HepG2 (cell line): ENCODE measurements around the gene TAGLN. TPM values are rescaled to one million over a fixed set of nuclear protein-coding genes. Genes with fewer than 3 reads are reported as not detected.
A peak's percentile ranks its signal among the peaks of the same experiment; 100 is the strongest.

Experiments used
- ARID3A ChIP-seq: IDR thresholded peaks from 2 replicates; pipeline ENCODE4 v1.6.1; 2012; ENCODE audit warnings: low read depth, low read length, improper control_type of control experiment
- ARNT ChIP-seq: fragments of 450-650 bp; IDR thresholded peaks from 2 replicates; pipeline ENCODE4 v1.6.1; 2017
- DMAP1 ChIP-seq: IDR thresholded peaks from 2 replicates; pipeline ENCODE4 v1.6.1; 2016
- DPF2 ChIP-seq: sonication (generic); formaldehyde crosslinking; IDR thresholded peaks from 2 replicates; pipeline ENCODE4 v1.4.0; 2020; ENCODE audit warnings: mild to moderate bottlenecking, low read depth, missing genetic modification reagents, borderline replicate concordance
- FIP1L1 ChIP-seq: fragments of 200-400 bp; formaldehyde crosslinking; IDR thresholded peaks from 2 replicates; pipeline ENCODE4 v1.6.1; 2018; ENCODE audit warnings: low read depth, mild to moderate bottlenecking, low read length, moderate library complexity, borderline replicate concordance; ENCODE audit not compliant: insufficient read depth
- FOXO4 ChIP-seq: sonication (generic); formaldehyde crosslinking; conservative IDR thresholded peaks from 2 replicates; pipeline ENCODE4 v1.8.1; 2023; ENCODE audit warnings: missing genetic modification reagents
- HNF1B ChIP-seq: sonication (generic); formaldehyde crosslinking; IDR thresholded peaks from 2 replicates; pipeline ENCODE4 v1.5.1; 2020; ENCODE audit warnings: mild to moderate bottlenecking, moderate library complexity, missing genetic modification reagents
- HNRNPL ChIP-seq: fragments of 200-400 bp; formaldehyde crosslinking; IDR thresholded peaks from 2 replicates; pipeline ENCODE4 v1.6.1; 2017; ENCODE audit warnings: mild to moderate bottlenecking, low read depth, low read length
- KLF13 ChIP-seq: sonication (generic); formaldehyde crosslinking; IDR thresholded peaks from 2 replicates; pipeline ENCODE4 v1.4.0; 2020; ENCODE audit warnings: mild to moderate bottlenecking, missing genetic modification reagents
- MLLT10 ChIP-seq: sonication (generic); formaldehyde crosslinking; IDR thresholded peaks from 2 replicates; pipeline ENCODE4 v1.4.0; 2020; ENCODE audit warnings: missing genetic modification reagents
- MTA3 ChIP-seq: sonication (generic); formaldehyde crosslinking; IDR thresholded peaks from 2 replicates; pipeline ENCODE4 v1.4.0; 2020; ENCODE audit warnings: missing genetic modification reagents
- MYC ChIP-seq: sonication (generic); formaldehyde crosslinking; IDR thresholded peaks from 2 replicates; pipeline ENCODE4 v1.9.0; 2021; ENCODE audit warnings: missing genetic modification reagents, borderline replicate concordance
- PHF5A ChIP-seq: IDR thresholded peaks from one replicate; pipeline ENCODE4 v1.6.1; 2018; ENCODE audit warnings: low read depth, missing genetic modification reagents; ENCODE audit not compliant: unreplicated experiment
- SIX1 ChIP-seq: sonication (generic); formaldehyde crosslinking; IDR thresholded peaks from 2 replicates; pipeline ENCODE4 v1.4.0; 2020; ENCODE audit warnings: missing genetic modification reagents, borderline replicate concordance
- SPEN ChIP-seq: sonication (generic); formaldehyde crosslinking; IDR thresholded peaks from 2 replicates; pipeline ENCODE4 v1.5.1; 2020; ENCODE audit warnings: low read depth, mild to moderate bottlenecking, missing genetic modification reagents
- ZBTB25 ChIP-seq: IDR thresholded peaks from 2 replicates; pipeline ENCODE4 v1.6.1; 2018; ENCODE audit warnings: missing genetic modification reagents
- ZBTB33 ChIP-seq: sonication (generic); formaldehyde crosslinking; IDR thresholded peaks from 2 replicates; pipeline ENCODE4 v1.4.0; 2020; ENCODE audit warnings: missing genetic modification reagents
- ZFP62 ChIP-seq: sonication (generic); formaldehyde crosslinking; IDR thresholded peaks from 2 replicates; pipeline ENCODE4 v1.4.0; 2020; ENCODE audit warnings: missing genetic modification reagents
- ZNF20 ChIP-seq: sonication (generic); formaldehyde crosslinking; IDR thresholded peaks from 2 replicates; pipeline ENCODE4 v1.4.0; 2020; ENCODE audit warnings: mild to moderate bottlenecking, moderate library complexity, missing genetic modification reagents
- ZNF30 ChIP-seq: sonication (generic); formaldehyde crosslinking; IDR thresholded peaks from 2 replicates; pipeline ENCODE4 v1.5.0; 2020; ENCODE audit warnings: mild to moderate bottlenecking, missing genetic modification reagents
- ZNF567 ChIP-seq: sonication (generic); formaldehyde crosslinking; IDR thresholded peaks from 2 replicates; pipeline ENCODE4 v1.8.1; 2023; ENCODE audit warnings: mild to moderate bottlenecking, missing genetic modification reagents, borderline replicate concordance
- ZNF709 ChIP-seq: sonication (generic); formaldehyde crosslinking; IDR thresholded peaks from 2 replicates; pipeline ENCODE4 v1.5.0; 2020; ENCODE audit warnings: mild to moderate bottlenecking, missing genetic modification reagents
- polyA plus RNA-seq, 8 experiments: library from polyadenylated mRNA; depleted of rRNA in 3 of 8; stranded (reverse) in 7 of 8; unstranded in 1 of 8; fragments of >200 nt; fragmentation: Illumina TruSeq in 4 of 8; extraction: Trizol in 4 of 8; gene quantifications; 2 replicates each; pipeline versions ENCODE4 v1.2.1 to v1.2.3, GENCODE V29; 2011 to 2016; ENCODE audit warnings: low read depth in 4 of 8, missing spikeins in 1 of 8, mixed read lengths in 1 of 8; ENCODE audit not compliant: insufficient read depth in 1 of 8
- total RNA-seq, 5 experiments: library from RNA; depleted of rRNA; stranded (reverse); fragments of >200 nt; fragmentation: Illumina TruSeq; extraction: Trizol; gene quantifications; 2 replicates each; pipeline ENCODE4 v1.2.3, GENCODE V29; 2016; ENCODE audit warnings: low read depth in 1 of 5

TAGLN gene
- total and polyA plus RNA-seq, 2 of the 13 experiments (the other 11 are each of a cell fraction or from before 2014, with no cell fraction given) = 12.6 to 75.4 TPM

GRCh38 chr11:117180661-117181585 is 18.2 kb upstream of the TAGLN start (continued):
- peak; percentile 74; the same call in 1 of the 2 replicates for TF ChIP-seq MYC
- TF ChIP-seq HNRNPL = 0 out of 2 replicates have a peak, but pooled peaks have one; percentile 71
- no peak for TF ChIP-seq ZNF709 (CRISPR knock-in tag)
- TF ChIP-seq ZBTB33 = peak; percentile 81
- TF ChIP-seq DPF2 (CRISPR knock-in tag) = no peak
- no peak for TF ChIP-seq PHF5A
- no peak for TF ChIP-seq ARID3A
- TF ChIP-seq HNF1B (CRISPR knock-in tag) = peak; percentile 45; the same call in 1 of the 2 replicates
- TF ChIP-seq MLLT10 (CRISPR knock-in tag) = no peak
- TF ChIP-seq ZFP62 = no peak
- TF ChIP-seq MTA3 = no peak
- no peak for TF ChIP-seq ARNT
- no peak for TF ChIP-seq ZNF30
- no peak for TF ChIP-seq SIX1 (CRISPR knock-in tag)
- TF ChIP-seq FOXO4 (CRISPR knock-in tag) = no peak
- 0 out of 2 replicates have a peak, but pooled peaks have one; percentile 74 for TF ChIP-seq KLF13 (CRISPR knock-in tag)
- TF ChIP-seq ZNF20 (CRISPR knock-in tag) = no peak
- TF ChIP-seq ZBTB25 (CRISPR knock-in tag) = no peak
- TF ChIP-seq FIP1L1 = no peak
- no peak for TF ChIP-seq SPEN
- no peak for TF ChIP-seq ZNF567 (CRISPR knock-in tag)
- TF ChIP-seq DMAP1 = 0 out of 2 replicates have a peak, but pooled peaks have one; percentile 58
